ENCODE data around the gene TRIP13. TPM values are rescaled to one million over a fixed set of nuclear protein-coding genes. Genes with fewer than 3 reads are reported as not detected.

Gene TRIP13
- total and polyA plus RNA-seq, 2 of the 13 experiments (the other 11 are each of a cell fraction or from before 2014, with no cell fraction given) = 13.5 to 33.0 TPM

- TF ChIP-seq ZGPAT (CRISPR knock-in tag; IDR thresholded peaks at IDR 0.05) (peak; percentile 36; the same call in 1 of the 2 replicates), HHEX (CRISPR knock-in tag; IDR thresholded peaks at IDR 0.05) (peak; percentile 75), SOX6 (IDR thresholded peaks at IDR 0.05) (no peak), SOX6 (CRISPR knock-in tag; IDR thresholded peaks at IDR 0.05) (peak; percentile 23; the same call in 1 of the 2 replicates), RXRB (CRISPR knock-in tag; IDR thresholded peaks at IDR 0.05; ENCODE audit: borderline replicate concordance) (0 out of 2 replicates have a peak, but pooled peaks have one; percentile 23), KDM4B (CRISPR knock-in tag; IDR thresholded peaks at IDR 0.05) (no peak), GZF1 (CRISPR knock-in tag; IDR thresholded peaks at IDR 0.05) (no peak), ZNF687 (CRISPR knock-in tag; IDR thresholded peaks at IDR 0.05) (peak; percentile 67), SAP130 (CRISPR knock-in tag; IDR thresholded peaks at IDR 0.05; ENCODE audit: low read depth) (peak; percentile 39; the same call in 1 of the 2 replicates), DNMT3B (CRISPR knock-in tag; conservative IDR thresholded peaks at IDR 0.05) (0 out of 2 replicates have a peak, but pooled peaks have one; percentile 36), HNF4A (CRISPR knock-in tag; IDR thresholded peaks at IDR 0.05) (peak; percentile 50), RARA (CRISPR knock-in tag; IDR thresholded peaks at IDR 0.05) (peak; percentile 49), ZNF281 (CRISPR knock-in tag; IDR thresholded peaks at IDR 0.05; ENCODE audit: borderline replicate concordance) (0 out of 2 replicates have a peak, but pooled peaks have one; percentile 41), MNT (IDR thresholded peaks at IDR 0.05) (peak; percentile 67), ZBTB33 (CRISPR knock-in tag; IDR thresholded peaks at IDR 0.05) (peak; percentile 80), EP300 (IDR thresholded peaks at IDR 0.05; ENCODE audit: low read depth in 2 of 2, low read length in 2 of 2) (0 out of 4 replicates have a peak, but pooled peaks of 1 of the 2 experiments have one; percentile 17), EP300 (CRISPR knock-in tag; IDR thresholded peaks at IDR 0.05; ENCODE audit: borderline replicate concordance) (peak; percentile 40; the same call in 1 of the 2 replicates)
Measured at GRCh38 chr5:958701-959571, 66.3 kb downstream of the TRIP13 start (continued).

All from HepG2 (cell line).